Measurements from ENCODE around the gene SMAP1.

GRCh38 chr6:70852667-70853246, 185.1 kb downstream of the SMAP1 start:
- TF ChIP-seq SIN3A (IDR thresholded peaks at IDR 0.05; ENCODE audit: borderline replicate concordance, insufficient read depth, low read length) (no peak), POLR2AphosphoS5 (IDR thresholded peaks at IDR 0.05; ENCODE audit: low read depth, low read length) (no peak)

Data from PFSK-1 (cell line).